A549 (cell line): Measurements from ENCODE around the gene MRPS22. TPM values are rescaled to one million over a fixed set of nuclear protein-coding genes. Genes with fewer than 3 reads are reported as not detected.

Experiments
- ATAC-seq, 2 experiments: fragments of 200-7000 bp in 1 of 2; fragments of >200 bp in 1 of 2; cut with Nextera tagmentation in 1 of 2; cut with Tn5 transposase in 1 of 2; 3 replicates each; pipeline versions ENCODE4 v1.8.0 to v1.9.1; 2018 to 2020; ENCODE audit warnings: mild to moderate bottlenecking in 1 of 2, moderate library complexity in 1 of 2
- CTCF ChIA-PET: fragments of 300-600 bp; sonication (Branson Sonifier 250); formaldehyde crosslinking; extraction: SDS; loops from one replicate; lab custom pipeline; 2021; ENCODE audit warnings: antibody characterized with exemption, inconsistent platforms; lab: Yijun Ruan, JAX
- POLR2A ChIA-PET: fragments of 350-600 bp; formaldehyde crosslinking; extraction: SDS; loops from one replicate; lab custom pipeline; 2021; ENCODE audit warnings: antibody characterized with exemption, inconsistent platforms; lab: Yijun Ruan, JAX
- DNase-seq, 2 experiments: peaks; one replicate each; pipeline versions ENCODE4 v3.0.0 to v3.0.0-alpha.2; 2011 to 2016; ENCODE audit warnings: low read depth in 1 of 2, low spot score in 1 of 2
- FAIRE-seq: peaks from 2 replicates; lab custom pipeline; 2011; peaks lifted over from hg19 to GRCh38; lab: Jason Lieb, UNC
- H3K27ac ChIP-seq, 2 experiments: fragments of >200 bp; sonication (Bioruptor Twin); formaldehyde crosslinking; 3 replicates each; pipeline ENCODE4 v1.5.1; 2016 to 2017
- H3K4me1 ChIP-seq: fragments of >200 bp; sonication (Bioruptor Twin); formaldehyde crosslinking; 3 replicates; pipeline ENCODE4 v1.6.1; 2016
- H3K4me2 ChIP-seq: fragments of >200 bp; sonication (Bioruptor Twin); formaldehyde crosslinking; 3 replicates; pipeline ENCODE4 v1.6.1; 2016
- H3K4me3 ChIP-seq: fragments of >200 bp; sonication (Bioruptor Twin); formaldehyde crosslinking; 3 replicates; pipeline ENCODE4 v1.5.1; 2016
- H3K9me3 ChIP-seq: fragments of >200 bp; sonication (Bioruptor Twin); formaldehyde crosslinking; 3 replicates; pipeline ENCODE4 v1.6.1; 2016
- BCL3 ChIP-seq: fragments of >200 bp; sonication (Bioruptor Twin); formaldehyde crosslinking; IDR thresholded peaks from 3 replicates; pipeline ENCODE4 v1.6.1; 2016
- CHD2 ChIP-seq: fragments of 150-350 bp; IDR thresholded peaks from 2 replicates; pipeline ENCODE4 v1.6.1; 2014; ENCODE audit warnings: low read length; ENCODE audit not compliant: partially characterized antibody
- CTCF ChIP-seq: fragments of >200 bp; sonication (Bioruptor Twin); formaldehyde crosslinking; IDR thresholded peaks from 3 replicates; pipeline ENCODE4 v1.5.1; 2016
- EHF ChIP-seq: fragments of 250-450 bp; sonication (Bioruptor Pico); IDR thresholded peaks from 2 replicates; pipeline ENCODE4 v1.5.0; 2020; ENCODE audit warnings: mild to moderate bottlenecking
- EHMT2 ChIP-seq: fragments of 200-600 bp; sonication (generic); IDR thresholded peaks from 2 replicates; pipeline ENCODE4 v1.6.1; 2016; ENCODE audit warnings: antibody characterized with exemption, low read depth, mild to moderate bottlenecking, moderate library complexity
- EP300 ChIP-seq, 2 experiments: fragments of >200 bp; sonication (Bioruptor Twin); formaldehyde crosslinking; IDR thresholded peaks; 2 replicates in 1 of 2; 3 replicates in 1 of 2; pipeline ENCODE4 v1.6.1; 2016 to 2017
- ESRRA ChIP-seq: fragments of 150-350 bp; IDR thresholded peaks from 2 replicates; pipeline ENCODE4 v1.6.1; 2014; ENCODE audit warnings: mild to moderate bottlenecking, low read length, borderline replicate concordance
- FOSB ChIP-seq: fragments of 250-450 bp; sonication (Bioruptor Pico); IDR thresholded peaks from 2 replicates; pipeline ENCODE4 v1.5.0; 2020; ENCODE audit warnings: mild to moderate bottlenecking, moderate library complexity
- FOXS1 ChIP-seq: fragments of 250-450 bp; sonication (Bioruptor Pico); IDR thresholded peaks from 2 replicates; pipeline ENCODE4 v1.5.0; 2020; ENCODE audit warnings: mild to moderate bottlenecking, moderate library complexity
- HDAC2 ChIP-seq: fragments of 200-600 bp; sonication (generic); IDR thresholded peaks from 2 replicates; pipeline ENCODE4 v1.6.1; 2016
- HEYL ChIP-seq: fragments of 250-450 bp; sonication (Bioruptor Pico); IDR thresholded peaks from 2 replicates; pipeline ENCODE4 v1.8.0; 2021; ENCODE audit warnings: mild to moderate bottlenecking, moderate library complexity
- HMGXB4 ChIP-seq: fragments of 250-450 bp; sonication (Bioruptor Pico); IDR thresholded peaks from 2 replicates; pipeline ENCODE4 v1.5.0; 2021; ENCODE audit warnings: mild to moderate bottlenecking, moderate library complexity, borderline replicate concordance
- HOXB13 ChIP-seq: fragments of 250-450 bp; sonication (Bioruptor Pico); IDR thresholded peaks from 2 replicates; pipeline ENCODE4 v1.5.0; 2020; ENCODE audit warnings: low read depth, mild to moderate bottlenecking, moderate library complexity
- JUNB ChIP-seq: fragments of >200 bp; sonication (Bioruptor Twin); formaldehyde crosslinking; IDR thresholded peaks from 2 replicates; pipeline ENCODE4 v1.6.1; 2016
- KDM1A ChIP-seq: fragments of 200-600 bp; sonication (generic); IDR thresholded peaks from 2 replicates; pipeline ENCODE4 v1.6.1; 2016; ENCODE audit warnings: low read depth, mild to moderate bottlenecking
- MAFK ChIP-seq: fragments of 450-650 bp; IDR thresholded peaks from 2 replicates; pipeline ENCODE4 v1.6.1; 2014; ENCODE audit not compliant: partially characterized antibody
- MAZ ChIP-seq: fragments of 150-350 bp; IDR thresholded peaks from 2 replicates; pipeline ENCODE4 v1.6.1; 2014; ENCODE audit warnings: antibody characterized with exemption, low read depth, low read length, borderline replicate concordance
- NR3C1 ChIP-seq: fragments of >200 bp; sonication (Bioruptor Twin); formaldehyde crosslinking; IDR thresholded peaks from 3 replicates; pipeline ENCODE4 v1.6.1; 2017
- PHF8 ChIP-seq: fragments of 200-600 bp; sonication (generic); IDR thresholded peaks from 2 replicates; pipeline ENCODE4 v1.6.1; 2016; ENCODE audit warnings: low read depth, mild to moderate bottlenecking, antibody characterized with exemption, moderate library complexity, borderline replicate concordance
- RARB ChIP-seq: fragments of 250-450 bp; sonication (Bioruptor Pico); IDR thresholded peaks from 2 replicates; pipeline ENCODE4 v1.8.0; 2021; ENCODE audit warnings: mild to moderate bottlenecking, moderate library complexity
- RCOR1 ChIP-seq: fragments of 150-350 bp; IDR thresholded peaks from 2 replicates; pipeline ENCODE4 v1.6.1; 2014; ENCODE audit warnings: antibody characterized with exemption, low read length, low read depth
- RNF2 ChIP-seq: fragments of 200-600 bp; sonication (generic); IDR thresholded peaks from 2 replicates; pipeline ENCODE4 v1.6.1; 2016; ENCODE audit warnings: low read depth, mild to moderate bottlenecking, antibody characterized with exemption, moderate library complexity, borderline replicate concordance
- SREBF2 ChIP-seq: fragments of 450-650 bp; IDR thresholded peaks from 2 replicates; pipeline ENCODE4 v1.6.1; 2014; ENCODE audit warnings: mild to moderate bottlenecking, moderate library complexity
- TFCP2L1 ChIP-seq: fragments of 250-450 bp; sonication (Bioruptor Pico); IDR thresholded peaks from 2 replicates; pipeline ENCODE4 v1.5.0; 2021; ENCODE audit warnings: mild to moderate bottlenecking
- TP53 ChIP-seq: fragments of 250-450 bp; sonication (Bioruptor Pico); IDR thresholded peaks from 2 replicates; pipeline ENCODE4 v1.5.0; 2021; ENCODE audit warnings: mild to moderate bottlenecking, moderate library complexity
- ZC3H11A ChIP-seq: fragments of 450-650 bp; IDR thresholded peaks from 2 replicates; pipeline ENCODE4 v1.6.1; 2014; ENCODE audit warnings: antibody characterized with exemption, mild to moderate bottlenecking
- WGBS: methylation state at CpG from one replicate; pipeline ENCODE4 v1.1.6; 2017; ENCODE audit errors: missing lambda C conversion rate; 5-methylcytosine and 5-hydroxymethylcytosine counted together
- polyA plus RNA-seq, 4 experiments: library from polyadenylated mRNA; depleted of rRNA in 3 of 4; stranded (reverse); fragments of >200 nt; fragmentation: RNase III in 1 of 4; extraction: RNeasy Plus Mini Kit Qiagen cat#74134 plus additional on column Dnase treatment in 1 of 4; gene quantifications; 2 replicates in 3 of 4; 3 replicates in 1 of 4; pipeline ENCODE4 v1.2.3, GENCODE V29; 2011 to 2017
- TF ChIP-seq, protein P1 (sequence below): fragments of 450-650 bp; IDR thresholded peaks from 2 replicates; pipeline ENCODE4 v1.6.1; 2014; ENCODE audit warnings: antibody characterized with exemption
- TF ChIP-seq, protein P2 (sequence below): IDR thresholded peaks from 2 replicates; pipeline ENCODE4 v1.6.1; 2012
- TF ChIP-seq, protein P3 (sequence below): IDR thresholded peaks from 2 replicates; pipeline ENCODE4 v1.6.1; 2012

Gene MRPS22
- polyA plus RNA-seq, 2 of the 4 experiments (the other 2 are of a cell fraction), result 47.3 to 57.3 TPM

DNA sequence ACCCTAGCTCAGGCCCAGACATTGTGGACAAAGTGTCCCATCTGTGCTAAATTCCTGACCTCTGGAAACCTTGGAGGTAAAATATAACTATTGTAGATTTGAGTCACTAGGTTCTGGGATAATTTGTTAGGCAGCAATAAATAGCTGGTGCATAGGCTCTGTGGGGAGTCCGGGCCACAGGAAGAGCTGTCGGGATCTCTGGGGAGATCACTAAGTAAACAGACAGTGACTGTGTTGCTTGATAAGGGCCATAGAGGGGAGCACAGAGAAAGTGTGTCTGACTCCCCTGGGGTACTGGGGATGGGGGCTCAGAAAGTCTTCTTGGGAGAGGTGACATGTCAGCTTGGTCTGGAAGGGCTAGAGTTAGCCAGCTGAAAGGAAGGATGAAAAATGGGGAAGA is 37.7 kb upstream of the MRPS22 start:
- Histone ChIP-seq H3K4me1 (peaks cover 66% of the 10 kb centered on the region), H3K4me3 (no peak overlapping the region), H3K4me2 (no peak overlapping the region), H3K9me3 (no peaks in the 10 kb centered on the region), H3K27ac (peak overlapping the region in 1 of 2 experiments; percentile 92; a peak in 4 of 6 replicates)
- TF ChIP-seq EHF (no peak), BCL3 (no peak), CHD2 (no peak), HEYL (CRISPR knock-in tag) (no peak), HMGXB4 (CRISPR knock-in tag) (no peak), RNF2 (no peak), SREBF2 (no peak), CTCF (no peak), TP53 (no peak), PHF8 (no peak), FOXS1 (CRISPR knock-in tag) (no peak), HDAC2 (no peak), TFCP2L1 (CRISPR knock-in tag) (no peak), FOSB (CRISPR knock-in tag) (no peak), MAFK (no peak)
- TF ChIP-seq, protein P1, sequence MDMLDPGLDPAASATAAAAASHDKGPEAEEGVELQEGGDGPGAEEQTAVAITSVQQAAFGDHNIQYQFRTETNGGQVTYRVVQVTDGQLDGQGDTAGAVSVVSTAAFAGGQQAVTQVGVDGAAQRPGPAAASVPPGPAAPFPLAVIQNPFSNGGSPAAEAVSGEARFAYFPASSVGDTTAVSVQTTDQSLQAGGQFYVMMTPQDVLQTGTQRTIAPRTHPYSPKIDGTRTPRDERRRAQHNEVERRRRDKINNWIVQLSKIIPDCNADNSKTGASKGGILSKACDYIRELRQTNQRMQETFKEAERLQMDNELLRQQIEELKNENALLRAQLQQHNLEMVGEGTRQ, result no peak
- FAIRE-seq (no peak), DNase-seq (no peak), ATAC-seq (no peak)
- ChIA-PET CTCF (interaction anchor here (1.4 to 2.3 kb wide), 2 partner anchors 23 to 194 kb away, joined by 4 to 10 read pairs; no protein-coding TSS in a partner anchor), POLR2A (no interaction called here)
- 60% methylated on average over 2 of the region's 2 CpGs for WGBS

GRCh38 chr3:139307072-139307491 is 36.7 kb upstream of the MRPS22 start:
- FAIRE-seq (no peak), ATAC-seq (no peak), DNase-seq (peak in 1 of 2 experiments; percentile 11)
- Histone ChIP-seq H3K9me3 (no peaks in the 10 kb centered on the region), H3K4me3 (no peak overlapping the region), H3K4me1 (peaks cover 60% of the 10 kb centered on the region), H3K4me2 (no peak overlapping the region), H3K27ac (peak overlapping the region; percentile 88 to 92)
- WGBS, result 100% methylated on average over 1 of the region's 1 CpG
- ChIA-PET POLR2A (no interaction called here), CTCF (interaction anchor here (1.4 kb wide), 2 partner anchors 10 to 195 kb away, joined by 3 to 4 read pairs; no protein-coding TSS in a partner anchor)
- TF ChIP-seq RCOR1 (no peak), MAZ (no peak), MAFK (no peak), JUNB (no peak), NR3C1 (no peak), EHMT2 (no peak), EP300 (IDR thresholded peaks at IDR 0.05) (no peak), KDM1A (no peak), HDAC2 (no peak), RARB (no peak), FOXS1 (CRISPR knock-in tag) (no peak), SREBF2 (no peak), HOXB13 (CRISPR knock-in tag) (no peak), ESRRA (no peak), PHF8 (no peak), ZC3H11A (no peak), HMGXB4 (CRISPR knock-in tag) (no peak)
- TF ChIP-seq, protein P2, sequence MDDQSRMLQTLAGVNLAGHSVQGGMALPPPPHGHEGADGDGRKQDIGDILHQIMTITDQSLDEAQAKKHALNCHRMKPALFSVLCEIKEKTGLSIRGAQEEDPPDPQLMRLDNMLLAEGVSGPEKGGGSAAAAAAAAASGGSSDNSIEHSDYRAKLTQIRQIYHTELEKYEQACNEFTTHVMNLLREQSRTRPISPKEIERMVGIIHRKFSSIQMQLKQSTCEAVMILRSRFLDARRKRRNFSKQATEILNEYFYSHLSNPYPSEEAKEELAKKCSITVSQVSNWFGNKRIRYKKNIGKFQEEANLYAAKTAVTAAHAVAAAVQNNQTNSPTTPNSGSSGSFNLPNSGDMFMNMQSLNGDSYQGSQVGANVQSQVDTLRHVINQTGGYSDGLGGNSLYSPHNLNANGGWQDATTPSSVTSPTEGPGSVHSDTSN, result no peak
- TF ChIP-seq, protein P3, sequence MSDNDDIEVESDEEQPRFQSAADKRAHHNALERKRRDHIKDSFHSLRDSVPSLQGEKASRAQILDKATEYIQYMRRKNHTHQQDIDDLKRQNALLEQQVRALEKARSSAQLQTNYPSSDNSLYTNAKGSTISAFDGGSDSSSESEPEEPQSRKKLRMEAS, result no peak
